HG02981 (cell line): ENCODE measurements around the gene ECI1.

ENCODE experiments used
- ATAC-seq: cut with Tn5 transposase; IDR thresholded peaks from one replicate; pipeline ENCODE4 v1.9.1; 2021; ENCODE audit warnings: mild to moderate bottlenecking, moderate library complexity; ENCODE audit not compliant: unreplicated experiment

Gene ECI1

GRCh38 chr16:2251296-2252111, at the start of gene ECI1:
ECI1 (minus strand) TSS chr16:2251587; CDS start chr16:2251566, 21 bp downstream.
- peak; percentile 81 for ATAC-seq

GRCh38 chr16:2299915-2300192, 48.5 kb upstream of the ECI1 start:
- ATAC-seq: no peak

GRCh38 chr16:2299121-2299914, 47.9 kb upstream of the ECI1 start:
- no peak for ATAC-seq

- no peak for ATAC-seq
Measured at GRCh38 chr16:2298621-2299020, 47.2 kb upstream of the ECI1 start.

GRCh38 chr16:2297506-2297860, 46.1 kb upstream of the ECI1 start:
- ATAC-seq: no peak

- no peak for ATAC-seq
Measured at GRCh38 chr16:2296661-2297505, 45.5 kb upstream of the ECI1 start.

GRCh38 chr16:2295056-2295798, 43.8 kb upstream of the ECI1 start:
- ATAC-seq: no peak

- no peak for ATAC-seq
Measured at GRCh38 chr16:2292221-2292620, 40.8 kb upstream of the ECI1 start.

GRCh38 chr16:2289282-2289681, 37.9 kb upstream of the ECI1 start:
- ATAC-seq: no peak

- no peak for ATAC-seq
Measured at GRCh38 chr16:2288726-2289125, 37.3 kb upstream of the ECI1 start.

- ATAC-seq: no peak
Measured at GRCh38 chr16:2287916-2288547, 36.6 kb upstream of the ECI1 start.

- no peak for ATAC-seq
Measured at GRCh38 chr16:2286550-2286949, 35.2 kb upstream of the ECI1 start.

GRCh38 chr16:2285731-2286191, 34.4 kb upstream of the ECI1 start:
- no peak for ATAC-seq

- no peak for ATAC-seq
Measured at GRCh38 chr16:2284797-2285576, 33.6 kb upstream of the ECI1 start.

GRCh38 chr16:2284001-2284770, 32.8 kb upstream of the ECI1 start:
- ATAC-seq: no peak

GRCh38 chr16:2282866-2283555, 31.6 kb upstream of the ECI1 start:
- ATAC-seq: no peak

GRCh38 chr16:2282262-2282661, 30.9 kb upstream of the ECI1 start:
- no peak for ATAC-seq

GRCh38 chr16:2280981-2281542, 29.7 kb upstream of the ECI1 start:
- no peak for ATAC-seq
